ENCODE measurements around the gene VSTM5.

The VSTM5 gene

GRCh38 chr11:93801366-93801765 lies 49.1 kb downstream of the VSTM5 start:
- H3K9me3 Mint-ChIP-seq: no peaks in the 10 kb centered on the region
- H3K36me3 Mint-ChIP-seq (ENCODE audit: low read depth): peaks cover 70% of the 10 kb centered on the region
- H3K4me3 Mint-ChIP-seq: no peak overlapping the region
- no peaks in the 10 kb centered on the region for H3K27me3 Mint-ChIP-seq (ENCODE audit: low read depth)
- H3K4me1 Mint-ChIP-seq: no peaks in the 10 kb centered on the region
- no peak overlapping the region for H3K27ac Mint-ChIP-seq
- no peak for TF ChIP-seq CTCF (IDR thresholded peaks at IDR 0.05; ENCODE audit: unreplicated experiment in 3 of 3)

- H3K4me1 Mint-ChIP-seq: no peaks in the 10 kb centered on the region
- peaks cover 75% of the 10 kb centered on the region for H3K36me3 Mint-ChIP-seq (ENCODE audit: low read depth)
- H3K9me3 Mint-ChIP-seq: no peaks in the 10 kb centered on the region
- no peaks in the 10 kb centered on the region for H3K27me3 Mint-ChIP-seq (ENCODE audit: low read depth)
- H3K27ac Mint-ChIP-seq: no peak overlapping the region
- no peak overlapping the region for H3K4me3 Mint-ChIP-seq
- no peak for TF ChIP-seq CTCF (IDR thresholded peaks at IDR 0.05; ENCODE audit: unreplicated experiment in 3 of 3)
Observed at GRCh38 chr11:93796441-93797231, 53.8 kb downstream of the VSTM5 start.

- no peaks in the 10 kb centered on the region for H3K9me3 Mint-ChIP-seq
- no peak overlapping the region for H3K4me3 Mint-ChIP-seq
- peaks cover 86% of the 10 kb centered on the region for H3K36me3 Mint-ChIP-seq (ENCODE audit: low read depth)
- H3K27ac Mint-ChIP-seq: no peak overlapping the region
- no peak for TF ChIP-seq CTCF (IDR thresholded peaks at IDR 0.05; ENCODE audit: unreplicated experiment in 3 of 3)
- H3K27me3 Mint-ChIP-seq (ENCODE audit: low read depth): no peaks in the 10 kb centered on the region
- peaks cover 16% of the 10 kb centered on the region for H3K4me1 Mint-ChIP-seq
Observed at GRCh38 chr11:93791493-93791892, 58.9 kb downstream of the VSTM5 start.

- Mint-ChIP-seq H3K36me3 (ENCODE audit: low read depth) (peaks cover 37% of the 10 kb centered on the region), H3K27me3 (ENCODE audit: low read depth) (no peaks in the 10 kb centered on the region), H3K4me1 (peaks cover 38% of the 10 kb centered on the region), H3K4me3 (peak overlapping the region; percentile 91 to 97 (median 96)), H3K27ac (peak overlapping the region; percentile 90 to 91 (median 91)), H3K9me3 (no peaks in the 10 kb centered on the region)
- peak in 1 of 3 experiments; percentile 2 for TF ChIP-seq CTCF (IDR thresholded peaks at IDR 0.05; ENCODE audit: unreplicated experiment in 3 of 3)
Observed at GRCh38 chr11:93784935-93785360, 65.5 kb downstream of the VSTM5 start.

- no peaks in the 10 kb centered on the region for H3K9me3 Mint-ChIP-seq
- H3K4me1 Mint-ChIP-seq: peaks cover 38% of the 10 kb centered on the region
- peaks cover 36% of the 10 kb centered on the region for H3K36me3 Mint-ChIP-seq (ENCODE audit: low read depth)
- H3K27me3 Mint-ChIP-seq (ENCODE audit: low read depth): no peaks in the 10 kb centered on the region
- peak within 1 kb of the TSS; percentile 90 to 91 (median 91) for H3K27ac Mint-ChIP-seq
- TF ChIP-seq CTCF (IDR thresholded peaks at IDR 0.05; ENCODE audit: unreplicated experiment in 3 of 3): peak; percentile 34 to 50 (median 37)
- peak within 1 kb of the TSS; percentile 91 to 97 (median 96) for H3K4me3 Mint-ChIP-seq
Observed at GRCh38 chr11:93784145-93784934, 66.1 kb downstream of the VSTM5 start, which contains the start of gene MED17. TSS of gene MED17 (plus strand) at chr11:93784282. CDS start at chr11:93784514, 232 bp downstream.

Measured in nephron (organoid).